K562 (cell line): Measurements from ENCODE around the gene SRGAP3. TPM values are rescaled to one million over a fixed set of nuclear protein-coding genes. Genes with fewer than 3 reads are reported as not detected.

Source experiments
- EP300 ChIP-seq: IDR thresholded peaks from 2 replicates; pipeline ENCODE4 v1.6.1; 2012; ENCODE audit warnings: low read length, improper control_type of control experiment
- ERF ChIP-seq: fragments of 450-650 bp; formaldehyde crosslinking; IDR thresholded peaks from 2 replicates; pipeline ENCODE4 v1.4.0; 2020; ENCODE audit warnings: mild to moderate bottlenecking, mixed read lengths
- GABPB2 ChIP-seq: fragments of 250-450 bp; sonication (Bioruptor Pico); conservative IDR thresholded peaks from 2 replicates; pipeline ENCODE4 v1.5.1; 2021; ENCODE audit warnings: mild to moderate bottlenecking
- KLF16 ChIP-seq: IDR thresholded peaks from 2 replicates; pipeline ENCODE4 v1.6.1; 2016; ENCODE audit warnings: antibody characterized with exemption
- LARP7 ChIP-seq: fragments of 450-650 bp; IDR thresholded peaks from 2 replicates; pipeline ENCODE4 v1.6.1; 2016
- MAFF ChIP-seq: IDR thresholded peaks from 2 replicates; pipeline ENCODE4 v1.6.1; 2012; ENCODE audit warnings: low read length, improper control_type of control experiment
- NR2C1 ChIP-seq, 2 experiments: fragments of 450-650 bp; IDR thresholded peaks; 2 replicates each; pipeline ENCODE4 v1.6.1; 2017; ENCODE audit warnings: mild to moderate bottlenecking in 2 of 2, antibody characterized with exemption in 1 of 2, inconsistent platforms in 1 of 2, missing compliant biosample characterization in 1 of 2, missing genetic modification characterization in 1 of 2
- TCFL5 ChIP-seq: fragments of 250-450 bp; sonication (Bioruptor Pico); conservative IDR thresholded peaks from 2 replicates; pipeline ENCODE4 v1.6.1; 2021; ENCODE audit warnings: mild to moderate bottlenecking, moderate library complexity, matching md5 sums
- ZFPM2 ChIP-seq: fragments of 250-450 bp; sonication (Bioruptor Pico); IDR thresholded peaks from 2 replicates; pipeline ENCODE4 v1.5.1; 2022; ENCODE audit warnings: mild to moderate bottlenecking
- ZNF174 ChIP-seq: fragments of 250-450 bp; sonication (Bioruptor Pico); IDR thresholded peaks from 2 replicates; pipeline ENCODE4 v1.4.0; 2020; ENCODE audit warnings: mild to moderate bottlenecking
- polyA plus RNA-seq, 8 experiments: library from polyadenylated mRNA; depleted of rRNA in 4 of 8; stranded (reverse) in 5 of 8; unstranded in 3 of 8; fragments of >200 nt; fragmentation: Nextera tagmentation in 2 of 8; fragmentation: Illumina TruSeq in 1 of 8; extraction: Ambion mirVana in 2 of 8; extraction: Trizol in 1 of 8; gene quantifications; 2 replicates each; pipeline versions ENCODE4 v1.2.1 to v1.2.3, GENCODE V29; 2011 to 2014; ENCODE audit warnings: inconsistent platforms in 1 of 8, missing spikeins in 1 of 8
- total RNA-seq, 7 experiments: library from RNA; depleted of rRNA in 6 of 7; stranded (reverse); fragments of >200 nt in 6 of 7; fragmentation: Illumina TruSeq in 2 of 7; extraction: Trizol in 2 of 7; gene quantifications; 2 replicates each; pipeline versions ENCODE4 v1.2.1 to v1.2.3, GENCODE V29; 2011 to 2021; ENCODE audit warnings: low replicate concordance in 1 of 7
- TF ChIP-seq, protein P1 (sequence below), 3 experiments: IDR thresholded peaks in 2 of 3; conservative IDR thresholded peaks in 1 of 3; 2 replicates each; pipeline ENCODE4 v1.5.1; 2011 to 2012; ENCODE audit warnings: low read length in 3 of 3, mild to moderate bottlenecking in 3 of 3, control low read depth in 2 of 3, improper control_type of control experiment in 1 of 3, inconsistent platforms in 1 of 3, low read depth in 1 of 3, mixed read lengths in 1 of 3, moderate library complexity in 1 of 3; ENCODE audit not compliant: insufficient read depth in 2 of 3
- TF ChIP-seq, protein P2 (sequence below): IDR thresholded peaks from 3 replicates; pipeline ENCODE4 v1.6.1; 2011; ENCODE audit warnings: borderline replicate concordance, mild to moderate bottlenecking, moderate library complexity; ENCODE audit not compliant: insufficient read length; ENCODE audit errors: extremely low read depth
- TF ChIP-seq, protein P3 (sequence below): fragments of 250-450 bp; sonication (Bioruptor Pico); IDR thresholded peaks from 2 replicates; pipeline ENCODE4 v1.8.0; 2021; ENCODE audit warnings: borderline replicate concordance, mild to moderate bottlenecking, moderate library complexity; ENCODE audit not compliant: poor library complexity, severe bottlenecking
- TF ChIP-seq, protein P4 (sequence below), 2 experiments: fragments of 450-650 bp in 1 of 2; sonication (generic) in 1 of 2; formaldehyde crosslinking in 1 of 2; IDR thresholded peaks in 1 of 2; conservative IDR thresholded peaks in 1 of 2; 2 replicates each; pipeline versions ENCODE4 v1.6.1 to v1.8.1; 2016 to 2023; ENCODE audit warnings: mild to moderate bottlenecking in 2 of 2, moderate library complexity in 2 of 2, inconsistent platforms in 1 of 2, missing genetic modification reagents in 1 of 2
- TF ChIP-seq, protein P5 (sequence below): fragments of 150-350 bp; IDR thresholded peaks from 2 replicates; pipeline ENCODE4 v1.6.1; 2014; ENCODE audit warnings: low read depth, mild to moderate bottlenecking, low read length, borderline replicate concordance

Gene SRGAP3
- total and polyA plus RNA-seq, 9 of the 15 experiments (the other 6 are each of a cell fraction or from before 2014, with no cell fraction given) = 0.11 to 0.85 (median 0.35) TPM; not detected in 2

DNA sequence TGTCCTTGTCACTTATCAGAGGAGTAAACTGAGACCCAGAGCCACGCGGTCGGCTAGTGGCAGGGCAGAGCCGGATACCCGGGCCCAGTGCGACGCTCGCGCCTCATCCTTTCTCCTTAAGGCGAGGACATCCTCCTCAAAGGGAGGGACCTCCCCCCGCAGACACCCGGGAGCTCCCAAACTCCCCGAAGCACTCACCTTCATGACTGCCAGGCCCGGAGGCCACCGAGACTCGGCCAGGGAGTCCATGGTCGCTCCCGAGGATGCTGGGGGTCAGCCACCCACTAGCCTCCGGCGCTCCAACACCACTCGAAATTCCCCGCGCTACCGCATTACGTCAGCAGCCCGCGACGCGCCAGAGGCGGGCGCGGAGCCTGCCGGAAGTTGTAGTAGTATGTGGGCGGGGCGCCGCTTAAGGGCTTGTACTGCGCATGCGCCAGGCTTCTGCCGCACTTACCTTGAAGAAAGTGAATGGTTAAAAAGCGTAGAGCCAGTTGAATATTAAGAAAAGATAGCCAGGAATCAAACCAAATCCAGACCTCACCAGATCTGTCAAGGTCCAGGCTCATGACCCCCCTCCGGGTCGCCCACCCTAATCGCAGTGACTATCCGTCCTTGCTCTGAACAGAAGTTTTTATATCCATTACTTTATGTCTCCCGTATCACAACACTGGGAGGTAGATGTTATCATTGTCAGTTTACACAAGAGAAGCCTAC lies 286.2 kb downstream of the SRGAP3 start, which contains the start of gene RAD18 (continued):
- no peak for TF ChIP-seq MAFF
- TF ChIP-seq, protein P1, sequence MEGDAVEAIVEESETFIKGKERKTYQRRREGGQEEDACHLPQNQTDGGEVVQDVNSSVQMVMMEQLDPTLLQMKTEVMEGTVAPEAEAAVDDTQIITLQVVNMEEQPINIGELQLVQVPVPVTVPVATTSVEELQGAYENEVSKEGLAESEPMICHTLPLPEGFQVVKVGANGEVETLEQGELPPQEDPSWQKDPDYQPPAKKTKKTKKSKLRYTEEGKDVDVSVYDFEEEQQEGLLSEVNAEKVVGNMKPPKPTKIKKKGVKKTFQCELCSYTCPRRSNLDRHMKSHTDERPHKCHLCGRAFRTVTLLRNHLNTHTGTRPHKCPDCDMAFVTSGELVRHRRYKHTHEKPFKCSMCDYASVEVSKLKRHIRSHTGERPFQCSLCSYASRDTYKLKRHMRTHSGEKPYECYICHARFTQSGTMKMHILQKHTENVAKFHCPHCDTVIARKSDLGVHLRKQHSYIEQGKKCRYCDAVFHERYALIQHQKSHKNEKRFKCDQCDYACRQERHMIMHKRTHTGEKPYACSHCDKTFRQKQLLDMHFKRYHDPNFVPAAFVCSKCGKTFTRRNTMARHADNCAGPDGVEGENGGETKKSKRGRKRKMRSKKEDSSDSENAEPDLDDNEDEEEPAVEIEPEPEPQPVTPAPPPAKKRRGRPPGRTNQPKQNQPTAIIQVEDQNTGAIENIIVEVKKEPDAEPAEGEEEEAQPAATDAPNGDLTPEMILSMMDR (IDR thresholded peaks at IDR 0.05 in 2 of 3, conservative IDR thresholded peaks at IDR 0.05 in 1 of 3; ENCODE audit: insufficient read depth in 2 of 3, low read depth in 1 of 3, low read length in 3 of 3) = no peak
- TF ChIP-seq, protein P2, sequence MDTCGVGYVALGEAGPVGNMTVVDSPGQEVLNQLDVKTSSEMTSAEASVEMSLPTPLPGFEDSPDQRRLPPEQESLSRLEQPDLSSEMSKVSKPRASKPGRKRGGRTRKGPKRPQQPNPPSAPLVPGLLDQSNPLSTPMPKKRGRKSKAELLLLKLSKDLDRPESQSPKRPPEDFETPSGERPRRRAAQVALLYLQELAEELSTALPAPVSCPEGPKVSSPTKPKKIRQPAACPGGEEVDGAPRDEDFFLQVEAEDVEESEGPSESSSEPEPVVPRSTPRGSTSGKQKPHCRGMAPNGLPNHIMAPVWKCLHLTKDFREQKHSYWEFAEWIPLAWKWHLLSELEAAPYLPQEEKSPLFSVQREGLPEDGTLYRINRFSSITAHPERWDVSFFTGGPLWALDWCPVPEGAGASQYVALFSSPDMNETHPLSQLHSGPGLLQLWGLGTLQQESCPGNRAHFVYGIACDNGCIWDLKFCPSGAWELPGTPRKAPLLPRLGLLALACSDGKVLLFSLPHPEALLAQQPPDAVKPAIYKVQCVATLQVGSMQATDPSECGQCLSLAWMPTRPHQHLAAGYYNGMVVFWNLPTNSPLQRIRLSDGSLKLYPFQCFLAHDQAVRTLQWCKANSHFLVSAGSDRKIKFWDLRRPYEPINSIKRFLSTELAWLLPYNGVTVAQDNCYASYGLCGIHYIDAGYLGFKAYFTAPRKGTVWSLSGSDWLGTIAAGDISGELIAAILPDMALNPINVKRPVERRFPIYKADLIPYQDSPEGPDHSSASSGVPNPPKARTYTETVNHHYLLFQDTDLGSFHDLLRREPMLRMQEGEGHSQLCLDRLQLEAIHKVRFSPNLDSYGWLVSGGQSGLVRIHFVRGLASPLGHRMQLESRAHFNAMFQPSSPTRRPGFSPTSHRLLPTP = no peak
- TF ChIP-seq, protein P3, sequence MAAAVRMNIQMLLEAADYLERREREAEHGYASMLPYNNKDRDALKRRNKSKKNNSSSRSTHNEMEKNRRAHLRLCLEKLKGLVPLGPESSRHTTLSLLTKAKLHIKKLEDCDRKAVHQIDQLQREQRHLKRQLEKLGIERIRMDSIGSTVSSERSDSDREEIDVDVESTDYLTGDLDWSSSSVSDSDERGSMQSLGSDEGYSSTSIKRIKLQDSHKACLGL = no peak
- TF ChIP-seq TCFL5 (CRISPR knock-in tag) = no peak
- no peak for TF ChIP-seq ERF
- TF ChIP-seq ZFPM2 (CRISPR knock-in tag) = no peak
- 0 out of 2 replicates have a peak, but pooled peaks have one; percentile 5 for TF ChIP-seq EP300
- TF ChIP-seq KLF16 = no peak
- peak; percentile 81; the same call in 1 of the 2 replicates for TF ChIP-seq LARP7
- TF ChIP-seq GABPB2 (CRISPR knock-in tag) = no peak
- TF ChIP-seq, protein P4, sequence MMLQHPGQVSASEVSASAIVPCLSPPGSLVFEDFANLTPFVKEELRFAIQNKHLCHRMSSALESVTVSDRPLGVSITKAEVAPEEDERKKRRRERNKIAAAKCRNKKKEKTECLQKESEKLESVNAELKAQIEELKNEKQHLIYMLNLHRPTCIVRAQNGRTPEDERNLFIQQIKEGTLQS (IDR thresholded peaks at IDR 0.05) = peak; percentile 83
- TF ChIP-seq, protein P4 (CRISPR knock-in tag; conservative IDR thresholded peaks at IDR 0.05) = peak; percentile 81; the same call in 1 of the 2 replicates
- 0 out of 2 replicates have a peak, but pooled peaks have one; percentile 20 for TF ChIP-seq NR2C1 (IDR thresholded peaks at IDR 0.05)
- TF ChIP-seq NR2C1 (tag; IDR thresholded peaks at IDR 0.05) = peak; percentile 74; the same call in 1 of the 2 replicates
- TF ChIP-seq, protein P5, sequence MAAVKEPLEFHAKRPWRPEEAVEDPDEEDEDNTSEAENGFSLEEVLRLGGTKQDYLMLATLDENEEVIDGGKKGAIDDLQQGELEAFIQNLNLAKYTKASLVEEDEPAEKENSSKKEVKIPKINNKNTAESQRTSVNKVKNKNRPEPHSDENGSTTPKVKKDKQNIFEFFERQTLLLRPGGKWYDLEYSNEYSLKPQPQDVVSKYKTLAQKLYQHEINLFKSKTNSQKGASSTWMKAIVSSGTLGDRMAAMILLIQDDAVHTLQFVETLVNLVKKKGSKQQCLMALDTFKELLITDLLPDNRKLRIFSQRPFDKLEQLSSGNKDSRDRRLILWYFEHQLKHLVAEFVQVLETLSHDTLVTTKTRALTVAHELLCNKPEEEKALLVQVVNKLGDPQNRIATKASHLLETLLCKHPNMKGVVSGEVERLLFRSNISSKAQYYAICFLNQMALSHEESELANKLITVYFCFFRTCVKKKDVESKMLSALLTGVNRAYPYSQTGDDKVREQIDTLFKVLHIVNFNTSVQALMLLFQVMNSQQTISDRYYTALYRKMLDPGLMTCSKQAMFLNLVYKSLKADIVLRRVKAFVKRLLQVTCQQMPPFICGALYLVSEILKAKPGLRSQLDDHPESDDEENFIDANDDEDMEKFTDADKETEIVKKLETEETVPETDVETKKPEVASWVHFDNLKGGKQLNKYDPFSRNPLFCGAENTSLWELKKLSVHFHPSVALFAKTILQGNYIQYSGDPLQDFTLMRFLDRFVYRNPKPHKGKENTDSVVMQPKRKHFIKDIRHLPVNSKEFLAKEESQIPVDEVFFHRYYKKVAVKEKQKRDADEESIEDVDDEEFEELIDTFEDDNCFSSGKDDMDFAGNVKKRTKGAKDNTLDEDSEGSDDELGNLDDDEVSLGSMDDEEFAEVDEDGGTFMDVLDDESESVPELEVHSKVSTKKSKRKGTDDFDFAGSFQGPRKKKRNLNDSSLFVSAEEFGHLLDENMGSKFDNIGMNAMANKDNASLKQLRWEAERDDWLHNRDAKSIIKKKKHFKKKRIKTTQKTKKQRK = 0 out of 2 replicates have a peak, but pooled peaks have one; percentile 15
- no peak for TF ChIP-seq ZNF174 (CRISPR knock-in tag)
